HG03571 (cell line): ENCODE data around the gene EPC1.
"Not testable (repeated sequence)": the region's sequence is repeated elsewhere in the genome, so short reads cannot be mapped to it uniquely, and the experiment has no call there.

ENCODE experiments used
- ATAC-seq: cut with Tn5 transposase; IDR thresholded peaks from one replicate; pipeline ENCODE4 v1.9.1; 2021; ENCODE audit not compliant: unreplicated experiment

EPC1 gene

DNA sequence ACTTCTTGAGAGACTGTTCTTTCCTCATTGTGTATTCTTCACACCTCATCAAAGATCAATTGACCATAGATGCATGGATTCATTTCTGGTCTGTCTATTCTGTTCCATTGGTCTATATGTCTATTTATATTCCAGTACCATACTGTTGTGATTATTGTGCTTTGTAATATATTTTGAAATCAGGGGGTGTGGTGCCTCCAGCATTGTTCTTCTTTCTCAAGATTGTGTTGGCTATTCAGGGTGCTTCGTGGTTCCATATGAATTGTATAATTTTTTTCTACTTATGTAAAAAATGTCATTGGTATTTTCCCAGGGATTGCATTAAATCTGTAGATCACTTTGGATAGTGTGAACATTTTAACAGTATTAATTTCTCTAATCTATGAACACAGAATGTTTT lies 106.5 kb downstream of the EPC1 start:
- ATAC-seq = no peak

DNA sequence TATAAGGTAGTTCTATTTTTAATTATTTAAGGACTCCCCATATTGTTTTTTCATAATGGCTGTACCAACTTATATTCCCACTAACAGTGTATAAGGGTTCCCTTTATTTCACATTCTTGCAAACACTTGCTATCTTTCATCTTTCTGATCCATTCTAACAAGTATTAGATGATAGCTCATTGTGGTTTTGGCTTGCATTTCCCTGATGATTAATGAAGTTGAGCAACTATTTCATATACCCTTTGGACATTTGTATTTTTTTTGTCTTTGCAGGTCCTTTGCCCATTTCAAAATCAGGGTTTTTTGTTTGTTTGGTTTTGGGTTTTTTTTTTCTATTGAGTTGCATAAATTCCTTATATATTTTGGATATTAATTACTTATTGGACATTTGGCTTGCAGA lies 107.2 kb downstream of the EPC1 start:
- no peak for ATAC-seq

DNA sequence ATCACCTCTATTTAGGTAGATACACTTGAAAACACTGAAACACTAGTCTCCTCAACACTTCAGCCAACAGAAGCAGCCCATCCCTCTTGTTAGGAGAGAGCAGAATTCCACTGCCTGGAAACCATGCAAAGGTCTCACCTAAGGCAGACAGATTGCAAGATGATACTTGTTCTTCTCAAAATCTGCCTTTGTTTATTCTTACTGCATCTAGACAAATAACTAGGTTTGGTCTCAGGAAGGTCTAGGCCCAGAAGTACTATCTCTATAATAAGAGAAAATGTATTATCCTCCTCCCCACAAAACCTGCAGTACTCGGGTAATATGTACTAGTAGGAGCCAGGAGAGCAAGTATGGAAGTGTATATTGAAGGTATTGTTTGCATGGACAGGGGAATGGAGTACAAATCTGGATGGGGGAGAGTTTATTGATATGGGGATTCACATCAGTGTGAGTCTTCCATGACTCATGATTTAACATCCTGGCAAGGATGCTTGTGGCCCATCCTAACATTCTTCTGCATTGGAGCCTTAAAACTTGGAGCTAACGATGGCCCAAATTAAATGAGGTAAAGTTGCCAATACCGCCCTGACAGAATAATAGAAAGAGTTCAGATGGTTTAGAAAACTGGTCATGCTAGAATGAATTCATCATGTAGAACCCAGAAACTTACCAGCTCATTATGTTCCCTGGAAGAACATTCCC lies 109.2 kb downstream of the EPC1 start:
- no peak for ATAC-seq

DNA sequence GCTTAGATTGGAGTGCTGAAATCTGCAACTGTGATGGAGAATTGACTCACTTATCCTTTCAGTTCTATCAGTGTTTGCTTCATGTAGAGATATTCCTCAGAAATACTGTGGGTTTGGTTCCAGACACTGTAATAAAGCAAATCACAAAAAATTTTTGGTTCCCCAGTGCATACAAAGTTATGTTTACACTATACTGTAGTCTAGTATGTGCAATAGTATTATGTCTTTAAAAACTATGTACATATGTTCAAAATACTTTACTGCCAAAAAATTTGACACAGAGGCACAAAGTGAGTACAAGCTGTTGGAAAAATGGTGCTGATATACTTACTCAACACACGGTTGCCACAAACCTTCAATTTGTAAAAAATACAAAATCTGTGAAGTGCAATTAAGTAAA lies 112.5 kb downstream of the EPC1 start:
- no peak for ATAC-seq

DNA sequence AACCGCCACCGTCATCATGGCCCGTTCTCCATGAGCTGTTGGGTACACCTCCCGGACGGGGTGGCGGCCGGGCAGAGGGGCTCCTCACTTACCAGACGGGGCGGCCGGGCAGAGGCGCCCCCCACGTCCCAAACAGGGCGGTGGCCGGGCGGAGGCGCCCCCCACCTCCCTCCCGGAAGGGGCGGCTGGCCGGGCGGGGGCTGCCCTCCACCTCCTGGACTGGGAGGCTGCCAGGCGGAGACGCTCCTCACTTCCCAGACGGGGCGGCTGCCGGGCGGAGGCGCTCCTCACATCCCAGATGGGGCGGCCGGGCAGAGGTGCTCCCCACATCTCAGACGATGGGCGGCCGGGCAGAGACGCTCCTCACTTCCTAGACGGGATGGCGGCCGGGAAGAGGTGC lies 113.6 kb downstream of the EPC1 start:
- not testable (repeated sequence) for ATAC-seq

DNA sequence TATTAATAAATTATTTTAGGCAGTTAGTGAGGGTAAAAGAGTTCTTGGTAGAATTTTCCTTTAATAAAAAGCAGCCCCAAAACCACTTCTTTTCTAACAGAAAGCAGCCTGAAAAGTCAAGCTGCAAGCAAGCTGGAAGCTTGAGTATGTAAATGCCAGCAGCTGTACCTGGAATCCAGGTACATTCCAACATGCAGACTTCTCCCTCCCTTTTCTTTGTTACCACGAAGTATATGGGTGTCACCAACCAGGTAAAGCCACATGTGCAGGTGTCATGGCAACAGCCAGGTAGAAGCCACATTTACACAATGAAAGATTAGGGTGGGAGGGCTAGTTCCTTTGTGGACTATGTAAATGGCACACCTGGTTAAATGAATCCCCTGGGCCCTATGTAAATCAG lies 114.6 kb downstream of the EPC1 start:
- ATAC-seq = no peak

DNA sequence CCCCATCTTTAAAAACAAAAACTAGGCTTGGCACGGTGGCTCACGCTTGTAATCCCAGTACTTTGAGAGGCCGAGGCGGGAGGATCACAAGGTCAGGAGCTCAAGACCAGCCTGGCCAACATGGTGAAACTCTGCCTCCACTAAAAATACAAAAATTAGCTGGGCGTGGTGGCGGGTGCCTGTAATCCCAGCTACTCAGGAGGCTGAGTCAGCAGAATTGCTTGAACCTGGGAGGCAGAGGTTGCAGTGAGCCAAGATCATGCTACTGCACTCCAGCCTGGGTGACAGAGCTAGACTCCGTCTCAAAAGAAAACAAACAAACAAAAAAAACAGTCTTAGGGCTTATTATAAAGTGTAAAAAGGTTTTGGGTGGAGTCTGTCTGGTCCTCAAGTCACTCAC lies 117.2 kb downstream of the EPC1 start:
- not testable (repeated sequence) for ATAC-seq

DNA sequence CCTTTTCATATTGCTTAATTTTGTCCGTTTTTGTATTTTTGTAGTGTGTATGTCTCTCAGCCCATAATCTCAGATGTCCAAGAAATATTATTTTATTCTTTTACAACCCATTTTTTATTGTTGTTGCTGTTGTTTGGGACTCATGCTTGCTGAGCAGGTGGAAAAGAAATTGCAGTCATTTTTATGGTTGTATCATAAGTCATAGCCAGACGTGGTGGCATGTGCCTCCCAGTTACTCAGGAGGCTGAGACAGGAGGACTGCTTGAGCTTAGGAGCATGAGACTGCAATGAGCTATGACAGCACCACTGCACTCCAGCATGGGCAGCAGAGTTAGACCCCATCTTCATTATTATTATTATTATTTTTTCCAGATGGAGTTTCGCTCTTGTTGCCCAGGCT lies 117.8 kb downstream of the EPC1 start:
- ATAC-seq = no peak

DNA sequence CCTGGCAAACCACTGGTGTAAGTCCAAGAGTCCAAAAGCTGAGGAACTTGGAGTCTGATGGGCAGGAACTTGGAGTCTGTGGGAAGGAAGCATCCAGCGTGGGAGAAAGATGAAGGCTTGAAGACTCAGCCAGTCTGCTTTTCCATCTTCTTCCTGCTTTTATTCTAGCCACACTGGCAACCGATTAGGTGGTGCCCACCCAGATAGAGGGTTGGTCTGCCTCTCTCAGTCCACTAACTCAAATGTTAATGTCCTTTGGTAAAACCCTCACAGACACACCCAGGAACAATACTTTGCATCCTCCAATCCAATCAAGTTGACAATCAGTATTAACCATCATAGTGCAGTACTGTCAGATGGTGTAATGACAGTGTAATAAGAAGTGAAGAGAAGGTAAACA lies 119.2 kb downstream of the EPC1 start:
- ATAC-seq = no peak

DNA sequence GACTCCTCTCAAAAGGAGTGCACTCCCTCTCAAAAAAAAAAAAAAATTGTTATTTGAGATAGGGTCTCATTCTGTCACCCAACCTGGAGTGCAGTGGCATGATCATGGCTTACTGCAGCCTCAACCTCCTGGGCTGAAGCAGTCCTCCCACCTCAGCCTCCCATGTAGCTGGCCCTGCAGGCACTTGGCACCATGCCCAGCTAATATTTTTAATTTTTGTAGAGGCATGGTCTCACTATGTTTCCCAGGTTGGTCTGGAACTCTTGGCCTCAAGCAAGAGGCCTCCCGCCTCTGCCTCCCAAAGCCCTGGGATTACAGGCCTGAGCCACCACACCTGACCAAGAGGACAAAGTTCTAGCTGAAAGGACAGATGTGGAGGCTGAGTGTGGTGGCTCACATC lies 120.3 kb downstream of the EPC1 start:
- no peak for ATAC-seq

DNA sequence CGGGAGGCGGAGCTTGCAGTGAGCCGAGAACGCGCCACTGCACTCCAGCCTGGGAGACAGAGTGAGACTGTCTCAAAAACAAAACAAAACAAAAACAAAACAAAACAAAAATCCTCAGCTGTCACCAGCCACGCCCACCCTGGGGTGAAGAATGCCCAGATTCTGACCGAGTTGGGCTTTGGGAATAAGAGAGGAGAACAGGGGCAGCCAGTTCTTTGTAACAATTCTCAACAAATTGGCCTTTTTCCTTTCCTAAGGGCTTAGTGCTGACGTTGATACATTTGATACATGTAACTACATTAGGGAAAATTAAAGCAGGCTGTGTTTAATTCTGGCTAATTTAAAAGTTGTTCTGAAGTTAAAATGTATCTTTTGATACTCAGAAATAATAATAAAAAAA lies 121.0 kb downstream of the EPC1 start:
- no peak for ATAC-seq

DNA sequence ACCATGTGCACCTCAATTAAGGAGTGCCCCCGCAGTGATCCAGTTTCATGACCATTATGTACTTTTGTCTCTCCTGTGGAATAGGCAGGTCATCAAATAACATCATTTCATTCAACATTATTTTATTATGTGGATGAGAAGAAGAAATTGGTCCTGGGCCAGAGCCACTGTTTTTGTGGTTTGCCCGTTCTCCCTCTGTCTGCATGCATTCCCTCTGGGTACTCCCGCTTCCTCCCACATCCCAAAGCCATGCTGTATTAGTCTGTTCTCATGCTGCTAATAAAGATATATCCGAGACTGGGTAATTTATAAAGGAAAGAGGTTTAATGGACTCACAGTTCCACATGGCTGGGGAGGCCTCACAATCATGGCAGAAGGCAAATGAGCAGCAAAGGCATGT lies 124.6 kb downstream of the EPC1 start:
- not testable (repeated sequence) for ATAC-seq

DNA sequence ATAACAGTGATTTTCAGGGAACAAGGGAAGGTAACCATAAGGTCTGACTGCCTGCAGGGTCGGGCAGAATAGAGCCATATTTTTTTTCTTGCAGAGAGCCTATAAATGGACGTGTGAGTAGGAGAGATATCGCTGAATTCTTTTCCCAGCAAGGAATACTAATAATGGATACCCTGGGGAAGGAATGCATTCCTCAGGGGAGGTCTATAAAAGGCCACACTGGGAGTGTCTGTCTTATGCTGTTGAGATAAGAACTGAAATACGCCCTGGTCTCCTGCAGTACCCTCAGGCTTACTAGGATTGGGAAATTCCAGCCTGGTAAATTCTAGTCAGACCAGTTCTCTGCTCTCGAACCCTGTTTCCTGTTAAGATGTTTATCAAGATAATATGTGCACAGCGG lies 127.8 kb downstream of the EPC1 start:
- not testable (repeated sequence) for ATAC-seq

DNA sequence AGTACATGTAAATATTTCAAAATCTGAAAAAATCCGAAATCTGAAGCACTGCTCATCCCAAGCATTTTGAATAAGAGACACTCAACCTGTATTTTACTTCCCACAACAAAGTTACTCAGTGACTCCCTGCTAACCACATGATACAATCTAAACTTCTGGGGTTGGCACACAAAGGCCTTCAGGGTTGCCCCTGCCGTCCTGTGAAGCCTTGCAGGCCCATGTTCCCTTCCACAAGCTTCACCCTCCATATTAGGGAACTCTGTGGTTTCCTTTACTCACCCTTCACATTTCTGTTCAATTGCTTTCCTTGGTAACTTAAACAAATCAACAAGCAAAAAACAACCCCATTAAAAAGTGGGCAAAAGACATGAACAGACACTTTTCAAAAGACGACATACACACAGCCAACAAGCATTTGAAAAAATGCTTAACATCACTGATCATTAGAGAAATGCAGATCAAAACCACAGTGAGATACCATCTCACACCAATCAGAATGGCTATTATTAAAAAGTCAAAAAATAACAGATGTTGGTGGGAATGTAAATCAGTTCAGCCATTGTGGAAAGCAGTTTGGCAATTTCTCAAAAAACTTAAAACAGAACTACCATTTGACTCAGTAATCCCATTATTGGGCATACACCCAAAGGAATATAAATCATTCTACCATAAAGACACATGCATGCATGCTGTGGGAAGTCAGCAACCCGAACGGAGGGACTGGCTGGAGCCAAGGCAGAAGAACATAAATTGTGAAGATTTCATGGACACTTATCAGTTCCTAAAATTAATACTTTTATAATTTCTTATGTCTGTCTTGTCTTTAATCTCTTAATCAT lies 128.5 kb downstream of the EPC1 start:
- not testable (repeated sequence) for ATAC-seq
